Stimulated activated effector memory CD8-positive, alpha-beta T cell treated with anti-CD3 and anti-CD28 coated beads, Interleukin-12 subunit alpha, Interleukin-12 subunit beta, amount 100 ng/mL, for 72 hours (primary cell): Measurements from ENCODE around the gene RNF17.

Experiments
- ATAC-seq: fragments of 150-1000 bp; cut with Tn5 transposase; 2 replicates; pipeline ENCODE4 v1.10.0; 2021
- DNase-seq, 2 donors: peaks; one replicate each; pipeline ENCODE4 v3.0.0; 2021 to 2022; ENCODE audit warnings: low spot score in 2 of 2
- H3K27ac Mint-ChIP-seq: one replicate; pipeline ENCODE4 v1.8.0; 2022; ENCODE audit warnings: mild to moderate bottlenecking, mixed read lengths
- H3K36me3 Mint-ChIP-seq: one replicate; pipeline ENCODE4 v1.8.0; 2022; ENCODE audit warnings: mild to moderate bottlenecking, mixed read lengths
- H3K4me1 Mint-ChIP-seq: one replicate; pipeline ENCODE4 v1.8.0; 2022; ENCODE audit warnings: mixed read lengths
- H3K4me3 Mint-ChIP-seq: one replicate; pipeline ENCODE4 v1.8.0; 2022; ENCODE audit warnings: mild to moderate bottlenecking, mixed read lengths
- H3K9me3 Mint-ChIP-seq: one replicate; pipeline ENCODE4 v1.8.0; 2022; ENCODE audit warnings: mixed read lengths

The RNF17 gene

GRCh38 chr13:24863748-24864540, 100.0 kb downstream of the RNF17 start:
- DNase-seq, result no peak
- H3K4me1 Mint-ChIP-seq, result no peaks in the 10 kb centered on the region
- ATAC-seq, result peak; percentile 36
- H3K4me3 Mint-ChIP-seq, result no peak overlapping the region
- H3K9me3 Mint-ChIP-seq, result no peaks in the 10 kb centered on the region
- H3K36me3 Mint-ChIP-seq, result no peaks in the 10 kb centered on the region
- H3K27ac Mint-ChIP-seq, result no peak overlapping the region

GRCh38 chr13:24864579-24864978, 100.6 kb downstream of the RNF17 start:
- no peak for ATAC-seq
- DNase-seq, result no peak
- H3K27ac Mint-ChIP-seq, result no peak overlapping the region
- H3K4me1 Mint-ChIP-seq, result no peaks in the 10 kb centered on the region
- no peaks in the 10 kb centered on the region for H3K36me3 Mint-ChIP-seq
- no peak overlapping the region for H3K4me3 Mint-ChIP-seq
- no peaks in the 10 kb centered on the region for H3K9me3 Mint-ChIP-seq

GRCh38 chr13:24865163-24865953, 101.4 kb downstream of the RNF17 start:
- no peak for ATAC-seq
- H3K9me3 Mint-ChIP-seq, result no peaks in the 10 kb centered on the region
- DNase-seq, result no peak
- no peak overlapping the region for H3K27ac Mint-ChIP-seq
- no peak overlapping the region for H3K4me3 Mint-ChIP-seq
- H3K36me3 Mint-ChIP-seq, result no peaks in the 10 kb centered on the region
- no peaks in the 10 kb centered on the region for H3K4me1 Mint-ChIP-seq

- Mint-ChIP-seq H3K4me3 (no peak overlapping the region), H3K27ac (no peak overlapping the region), H3K4me1 (no peaks in the 10 kb centered on the region), H3K9me3 (no peaks in the 10 kb centered on the region), H3K36me3 (no peaks in the 10 kb centered on the region)
- no peak for DNase-seq
- ATAC-seq, result no peak
Measured at GRCh38 chr13:24866488-24866887, 102.5 kb downstream of the RNF17 start.

GRCh38 chr13:24868874-24869273, 104.9 kb downstream of the RNF17 start:
- H3K4me1 Mint-ChIP-seq, result no peaks in the 10 kb centered on the region
- no peak for DNase-seq
- no peak overlapping the region for H3K4me3 Mint-ChIP-seq
- H3K9me3 Mint-ChIP-seq, result no peaks in the 10 kb centered on the region
- no peak overlapping the region for H3K27ac Mint-ChIP-seq
- ATAC-seq, result no peak
- H3K36me3 Mint-ChIP-seq, result no peaks in the 10 kb centered on the region

- ATAC-seq, result no peak
- Mint-ChIP-seq H3K27ac (no peak overlapping the region), H3K9me3 (no peaks in the 10 kb centered on the region), H3K36me3 (no peaks in the 10 kb centered on the region), H3K4me1 (no peaks in the 10 kb centered on the region), H3K4me3 (no peak overlapping the region)
- no peak for DNase-seq
Measured at GRCh38 chr13:24870380-24870760, 106.4 kb downstream of the RNF17 start.

- Mint-ChIP-seq H3K4me1 (no peaks in the 10 kb centered on the region), H3K9me3 (no peaks in the 10 kb centered on the region), H3K27ac (no peak overlapping the region), H3K4me3 (no peak overlapping the region), H3K36me3 (no peaks in the 10 kb centered on the region)
- DNase-seq (no peak), ATAC-seq (no peak)
Measured at GRCh38 chr13:24875566-24875965, 111.6 kb downstream of the RNF17 start.

- Mint-ChIP-seq H3K27ac (no peak overlapping the region), H3K9me3 (no peaks in the 10 kb centered on the region), H3K36me3 (no peaks in the 10 kb centered on the region), H3K4me1 (no peaks in the 10 kb centered on the region), H3K4me3 (no peak overlapping the region)
- ATAC-seq, result no peak
- DNase-seq, result no peak
Measured at GRCh38 chr13:24877531-24877930, 113.6 kb downstream of the RNF17 start.

- peaks cover under 1% of the 10 kb centered on the region for H3K36me3 Mint-ChIP-seq
- no peaks in the 10 kb centered on the region for H3K9me3 Mint-ChIP-seq
- no peak overlapping the region for H3K4me3 Mint-ChIP-seq
- no peaks in the 10 kb centered on the region for H3K4me1 Mint-ChIP-seq
- no peak overlapping the region for H3K27ac Mint-ChIP-seq
- ATAC-seq (no peak), DNase-seq (no peak)
Measured at GRCh38 chr13:24878340-24878739, 114.4 kb downstream of the RNF17 start.

GRCh38 chr13:24882665-24883064, 118.7 kb downstream of the RNF17 start:
- Mint-ChIP-seq H3K4me1 (no peaks in the 10 kb centered on the region), H3K4me3 (no peak overlapping the region), H3K27ac (no peak overlapping the region), H3K9me3 (no peaks in the 10 kb centered on the region), H3K36me3 (peaks cover 20% of the 10 kb centered on the region)
- DNase-seq (no peak), ATAC-seq (no peak)

- peaks cover 48% of the 10 kb centered on the region for H3K36me3 Mint-ChIP-seq
Measured at GRCh38 chr13:24887759-24888158, 123.8 kb downstream of the RNF17 start.

GRCh38 chr13:24888291-24888931, 124.4 kb downstream of the RNF17 start:
- Mint-ChIP-seq H3K36me3 (peaks cover 53% of the 10 kb centered on the region), H3K9me3 (no peaks in the 10 kb centered on the region), H3K27ac (no peak overlapping the region), H3K4me1 (no peaks in the 10 kb centered on the region), H3K4me3 (no peak overlapping the region)
- ATAC-seq (no peak), DNase-seq (no peak)

More at GRCh38 chr13:24887759-24888158, 123.8 kb downstream of the RNF17 start:
- H3K9me3 Mint-ChIP-seq, result no peaks in the 10 kb centered on the region
- no peaks in the 10 kb centered on the region for H3K4me1 Mint-ChIP-seq
- H3K27ac Mint-ChIP-seq, result no peak overlapping the region
- H3K4me3 Mint-ChIP-seq, result no peak overlapping the region
- DNase-seq, result no peak
- no peak for ATAC-seq

GRCh38 chr13:24890256-24890655, 126.3 kb downstream of the RNF17 start:
- ATAC-seq, result no peak
- Mint-ChIP-seq H3K9me3 (no peaks in the 10 kb centered on the region), H3K36me3 (peaks cover 41% of the 10 kb centered on the region)

GRCh38 chr13:24891476-24892108, 127.6 kb downstream of the RNF17 start:
- Mint-ChIP-seq H3K27ac (no peak overlapping the region), H3K36me3 (peaks cover 39% of the 10 kb centered on the region), H3K4me1 (no peaks in the 10 kb centered on the region), H3K4me3 (no peak overlapping the region), H3K9me3 (no peaks in the 10 kb centered on the region)
- DNase-seq (no peak), ATAC-seq (no peak)

More at GRCh38 chr13:24890256-24890655, 126.3 kb downstream of the RNF17 start:
- no peak for DNase-seq
- no peak overlapping the region for H3K27ac Mint-ChIP-seq
- no peak overlapping the region for H3K4me3 Mint-ChIP-seq
- no peaks in the 10 kb centered on the region for H3K4me1 Mint-ChIP-seq

GRCh38 chr13:24892829-24893228, 128.9 kb downstream of the RNF17 start:
- Mint-ChIP-seq H3K4me1 (no peaks in the 10 kb centered on the region), H3K36me3 (peaks cover 51% of the 10 kb centered on the region), H3K4me3 (no peak overlapping the region), H3K27ac (no peak overlapping the region), H3K9me3 (no peaks in the 10 kb centered on the region)
- ATAC-seq (no peak), DNase-seq (no peak)
